Limb (tissue), 2 donors: Measurements from ENCODE around the gene ERN1.

Source experiments
- DNase-seq, 2 donors: peaks; one replicate each; pipeline ENCODE4 v3.0.0-alpha.2; 2016; ENCODE audit errors: extremely low spot score in 2 of 2

The ERN1 gene

GRCh38 chr17:64111831-64112230 lies 18.1 kb downstream of the ERN1 start:
- DNase-seq = no peak

GRCh38 chr17:64110379-64111152 lies 19.4 kb downstream of the ERN1 start:
- no peak for DNase-seq

GRCh38 chr17:64109400-64109799 lies 20.5 kb downstream of the ERN1 start:
- DNase-seq = no peak

DNA sequence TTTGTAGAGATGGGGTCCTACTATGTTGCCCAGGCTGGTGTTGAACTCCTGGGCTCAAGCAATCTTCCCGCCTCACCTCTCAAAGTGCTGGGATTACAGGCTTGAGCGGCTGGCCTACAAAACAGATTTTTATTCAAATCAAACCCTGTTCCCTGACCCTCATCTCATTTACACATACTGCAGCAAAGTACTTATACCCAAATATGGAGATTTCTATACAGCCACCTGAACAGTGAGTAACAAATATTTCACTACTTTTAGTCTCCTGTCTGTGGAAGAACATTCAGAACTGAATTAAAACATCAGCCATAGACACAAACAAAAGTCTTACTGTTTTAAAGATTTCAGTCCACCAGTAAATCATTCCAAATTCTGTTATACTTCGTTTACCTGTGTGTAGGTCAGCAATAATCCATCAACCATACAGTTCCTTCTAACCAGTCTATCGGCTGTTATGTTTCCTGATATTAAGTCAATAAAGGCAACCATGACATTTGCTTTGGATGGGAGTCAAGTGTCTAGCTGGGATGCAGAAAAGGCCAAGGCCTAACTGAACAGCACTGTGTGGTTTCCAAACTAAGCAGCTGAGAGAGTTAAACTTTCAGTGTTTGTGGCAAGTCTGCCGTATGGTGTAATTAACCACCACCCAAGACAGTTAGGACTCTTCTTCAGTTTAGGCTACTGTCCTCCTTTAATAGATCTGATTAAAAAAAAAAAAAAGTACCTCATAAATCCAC lies 22.3 kb downstream of the ERN1 start:
- DNase-seq = no peak

DNA sequence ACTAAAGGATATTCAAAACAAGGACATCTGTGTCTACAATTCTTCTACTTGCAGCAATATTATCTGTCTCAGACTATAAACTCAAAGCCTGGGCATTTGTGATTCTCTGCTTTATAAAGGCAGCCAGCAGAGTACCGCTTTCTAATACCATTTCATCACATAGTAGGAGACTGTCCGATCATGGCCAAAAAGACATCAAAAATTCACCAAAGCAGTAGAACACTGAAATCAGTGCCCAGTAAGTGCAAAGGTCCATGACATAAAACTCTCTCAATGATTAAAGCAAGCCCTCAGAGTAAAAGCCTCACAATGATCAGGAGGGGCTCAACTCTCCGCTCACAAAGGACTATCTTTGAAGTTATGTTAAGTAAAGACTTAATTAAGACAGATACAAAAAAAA lies 23.0 kb downstream of the ERN1 start:
- DNase-seq = no peak

GRCh38 chr17:64103391-64104364 lies 26.3 kb downstream of the ERN1 start:
- no peak for DNase-seq

DNA sequence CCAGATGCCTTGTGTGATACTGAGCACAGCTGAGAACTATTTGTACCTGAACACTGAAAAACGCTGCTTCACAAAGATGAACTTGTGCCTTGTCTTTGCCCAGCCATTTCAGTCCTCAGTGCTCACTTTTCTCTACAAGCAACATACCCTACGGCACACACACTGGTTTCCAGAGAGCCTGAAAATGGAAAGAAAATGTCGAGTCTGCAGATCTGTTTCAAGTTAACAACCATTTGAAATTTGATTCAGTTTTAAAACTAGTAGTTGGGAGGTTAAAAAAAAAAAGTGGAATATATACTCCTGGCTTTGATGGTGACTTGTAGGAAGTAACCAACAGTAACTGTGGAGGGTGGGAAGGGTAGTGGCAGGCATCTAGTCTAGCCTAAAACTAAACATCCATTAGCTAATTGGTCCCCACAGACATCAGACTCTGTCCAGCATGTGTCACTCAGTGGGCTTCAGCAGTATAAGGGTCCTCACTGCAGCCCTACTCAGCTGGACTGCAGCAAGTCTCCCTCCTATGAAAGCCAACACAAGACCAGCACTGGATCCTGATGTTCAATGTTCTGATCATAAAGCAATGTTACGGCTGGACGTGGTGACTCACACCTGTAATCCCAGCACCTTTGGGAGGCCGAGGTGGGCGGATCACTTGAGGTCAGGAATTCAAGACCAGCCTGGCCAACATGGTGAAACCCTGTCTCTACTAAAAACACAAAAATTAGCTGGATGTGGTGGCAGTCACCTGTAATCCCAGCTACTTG lies 27.1 kb downstream of the ERN1 start:
- DNase-seq = no peak

- no peak for DNase-seq
Measured at GRCh38 chr17:64099543-64099942, 30.4 kb downstream of the ERN1 start.

DNA sequence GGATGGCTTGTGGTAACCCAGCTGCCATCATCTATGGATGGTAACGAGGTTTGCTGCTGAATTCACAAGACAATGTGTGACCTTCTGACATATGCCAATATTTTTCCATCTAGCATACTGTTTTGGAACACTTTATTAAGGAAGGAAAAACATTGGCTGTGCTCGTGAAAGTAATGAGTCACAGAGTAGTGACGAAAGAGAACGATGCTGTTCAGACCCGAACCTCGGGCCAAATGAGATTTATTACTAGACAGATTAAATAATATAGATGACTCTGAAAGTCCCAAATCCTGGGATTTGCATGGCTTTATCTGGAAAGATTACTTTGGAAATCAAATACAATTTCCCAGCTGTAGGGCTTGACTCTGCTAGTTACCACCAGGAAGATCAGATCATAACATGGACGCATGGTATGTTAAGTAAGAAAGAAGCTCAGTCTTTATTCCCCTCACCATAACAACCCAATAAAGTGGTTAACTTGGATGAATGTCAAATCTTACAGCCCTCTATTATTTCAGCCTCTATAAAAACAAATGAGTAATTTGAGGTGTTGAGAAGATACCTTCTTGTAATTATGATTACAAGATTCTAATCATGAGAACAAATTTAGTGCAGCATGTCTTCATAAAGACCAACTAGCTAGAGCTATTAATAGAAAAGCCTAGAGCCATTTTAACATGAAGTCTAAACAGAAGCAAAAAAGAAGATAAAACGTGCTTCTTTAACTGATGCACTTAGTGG lies 32.6 kb downstream of the ERN1 start:
- DNase-seq = no peak

- no peak for DNase-seq
Measured at GRCh38 chr17:64096037-64096436, 33.9 kb downstream of the ERN1 start.

DNA sequence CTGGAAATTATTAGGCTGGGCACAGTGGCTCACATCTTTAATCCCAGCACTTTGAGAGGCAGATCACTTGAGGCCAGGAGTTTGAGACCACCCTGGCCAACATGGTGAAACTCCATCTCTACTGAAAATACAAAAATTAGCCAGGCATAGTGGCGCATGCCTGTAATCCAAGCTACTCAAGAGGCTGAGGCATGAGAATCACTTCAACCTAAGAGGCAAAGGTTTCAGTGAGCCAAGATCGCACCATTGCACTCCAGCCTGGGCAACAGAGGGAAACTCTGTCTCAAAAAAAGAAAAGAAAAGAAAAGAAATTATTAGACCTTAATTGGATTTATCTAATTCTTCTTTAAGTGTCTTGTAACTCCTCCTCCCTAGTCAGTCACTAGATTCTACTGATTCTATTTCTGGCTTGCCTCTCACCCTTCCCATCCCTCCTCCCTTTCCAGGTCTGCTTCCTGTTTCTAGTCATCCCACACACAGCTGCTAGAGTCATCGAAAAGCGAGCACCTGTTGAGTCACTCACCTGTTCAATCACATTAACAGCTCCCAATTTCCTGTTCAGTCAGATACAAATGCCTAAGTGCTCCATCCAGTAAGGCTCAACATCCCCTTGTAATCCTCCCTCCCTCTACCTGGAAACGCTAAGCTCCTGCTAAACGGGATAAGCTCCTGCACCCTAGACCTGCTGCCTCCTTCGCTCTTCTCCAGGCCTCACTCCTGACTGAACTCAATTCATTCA lies 34.6 kb downstream of the ERN1 start:
- no peak for DNase-seq

- no peak for DNase-seq
Measured at GRCh38 chr17:64094412-64094811, 35.5 kb downstream of the ERN1 start.

DNA sequence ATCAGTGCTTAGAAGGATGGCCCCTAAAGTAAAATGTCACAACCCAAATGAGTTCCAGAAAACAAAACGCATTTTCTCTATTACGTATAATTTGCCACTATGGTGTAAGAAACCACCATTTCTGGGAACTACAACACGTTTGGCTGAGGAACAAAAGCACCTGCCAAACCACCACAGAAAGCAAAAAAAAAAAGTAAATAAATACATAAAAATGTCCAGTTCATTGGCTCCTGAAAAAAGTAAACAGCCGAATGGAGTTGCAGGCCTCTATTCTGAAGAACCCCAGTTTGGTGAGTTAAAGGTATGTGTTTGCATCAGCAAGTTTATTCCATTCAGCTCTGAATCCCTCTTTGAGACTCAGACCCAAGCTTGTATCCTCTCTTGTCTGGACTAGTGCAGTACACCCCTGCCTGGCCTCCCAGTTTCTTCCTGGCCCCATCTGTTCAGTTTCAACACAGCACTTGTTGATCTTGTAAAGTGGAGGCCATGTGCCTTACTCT lies 36.9 kb downstream of the ERN1 start:
- no peak for DNase-seq

DNA sequence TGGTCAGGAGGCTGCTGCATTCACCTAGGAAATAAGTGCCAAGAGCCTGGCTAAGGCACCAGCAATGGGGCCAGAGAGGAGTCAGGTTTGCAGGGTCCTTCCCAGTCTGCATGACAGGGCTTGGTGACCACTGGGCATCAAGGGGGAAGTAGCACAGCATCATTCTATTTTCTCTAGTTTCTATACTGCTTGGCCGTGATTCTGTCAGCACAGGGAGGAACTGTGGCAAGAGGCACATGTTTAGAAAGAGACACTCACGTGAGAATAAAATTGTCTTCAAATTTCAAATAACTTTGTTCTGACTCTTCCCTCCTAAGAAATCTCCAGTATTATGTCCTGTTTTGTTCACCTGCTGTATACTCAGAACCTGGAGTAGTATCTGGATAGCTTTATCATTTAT lies 37.8 kb downstream of the ERN1 start:
- no peak for DNase-seq

DNA sequence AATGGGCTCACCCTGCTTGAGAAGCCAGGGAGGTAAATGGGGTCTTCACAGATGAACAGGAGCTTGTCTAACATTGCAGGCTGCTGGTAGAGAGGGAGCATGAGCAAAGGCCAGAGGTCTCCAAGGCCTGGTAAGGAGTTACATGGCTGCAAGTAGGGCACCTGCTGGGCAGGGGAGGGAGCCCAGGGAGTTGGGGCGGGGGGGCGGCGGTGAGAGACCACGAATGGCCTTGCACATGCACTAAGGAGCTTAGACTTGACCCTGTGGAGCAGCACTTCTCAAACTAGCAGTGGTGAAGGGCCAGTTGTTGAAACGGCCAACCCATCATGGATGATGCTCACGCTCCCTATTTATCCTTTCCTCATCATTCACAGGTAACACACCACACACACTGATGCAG lies 38.4 kb downstream of the ERN1 start:
- no peak for DNase-seq

DNA sequence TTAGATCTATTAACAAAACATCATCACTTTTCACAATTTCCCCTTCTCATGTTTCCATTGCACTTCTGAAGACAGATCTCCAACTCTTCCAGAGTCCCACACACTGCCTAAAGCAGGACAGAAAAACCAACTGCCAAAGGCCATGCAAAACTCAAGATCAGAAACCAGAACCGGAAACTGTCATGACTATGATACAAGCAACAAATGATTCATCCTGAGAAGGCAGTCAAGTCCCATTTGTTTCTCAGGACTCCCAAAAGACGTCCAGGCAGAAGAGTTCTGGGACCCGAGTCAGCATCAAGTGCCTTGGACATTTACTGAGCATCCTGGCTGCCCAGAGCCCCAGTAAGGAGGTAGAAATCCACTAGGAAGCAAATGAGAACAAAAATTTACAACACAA lies 38.8 kb downstream of the ERN1 start:
- no peak for DNase-seq

DNA sequence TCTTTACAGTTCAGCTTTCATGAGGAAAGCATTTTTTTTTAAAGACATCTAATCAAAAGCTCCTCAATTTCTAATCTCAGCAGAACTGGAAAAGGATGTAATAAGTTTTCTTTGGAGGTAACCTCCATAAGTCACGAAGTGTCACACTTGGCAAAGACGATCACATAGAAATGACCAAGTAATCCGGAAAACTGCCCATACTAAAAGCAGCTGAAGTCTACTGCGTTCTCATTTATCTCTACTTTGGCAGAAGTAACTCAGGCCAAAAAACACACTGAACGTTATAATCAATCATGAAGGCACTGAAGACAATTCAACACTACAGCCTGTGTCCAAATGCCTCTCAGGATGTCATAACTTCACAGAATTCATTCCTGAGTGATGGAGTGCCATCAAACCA lies 39.8 kb downstream of the ERN1 start:
- DNase-seq = no peak

DNA sequence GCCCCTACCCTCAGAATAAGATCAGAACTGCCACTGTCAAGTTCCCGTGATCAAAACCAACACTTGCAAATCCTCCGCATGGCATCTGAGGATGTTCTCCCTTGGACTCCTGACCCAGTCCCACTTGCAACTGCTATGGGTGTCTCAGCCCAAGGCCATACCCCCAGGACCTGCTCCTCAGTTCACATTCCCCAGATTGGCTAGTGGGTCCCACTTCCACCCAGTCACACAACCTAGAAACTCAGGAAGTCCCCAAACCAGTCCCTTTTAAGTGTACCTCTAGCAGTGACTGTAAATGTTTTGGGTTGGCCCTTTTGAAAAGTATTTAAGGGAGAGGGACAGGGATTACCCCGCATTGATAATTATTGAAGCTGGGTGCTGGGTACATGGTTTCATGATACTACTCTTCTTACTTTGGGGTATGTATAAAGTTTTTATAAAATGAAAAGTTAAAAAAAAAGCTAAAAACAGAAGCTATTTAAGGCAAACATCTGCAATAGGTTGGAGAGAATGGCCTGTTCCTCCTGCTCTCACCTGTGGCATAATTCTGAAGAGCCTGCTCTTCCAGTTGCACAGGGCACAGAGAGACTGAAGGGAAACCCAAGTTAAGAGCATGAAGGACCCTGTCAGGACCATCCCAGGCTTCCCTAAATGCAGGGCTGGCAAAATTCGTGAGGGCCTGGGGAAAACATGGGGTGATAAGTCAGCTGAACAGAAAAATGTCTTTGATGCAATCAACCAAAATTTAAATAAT lies 42.5 kb downstream of the ERN1 start:
- no peak for DNase-seq

- no peak for DNase-seq
Measured at GRCh38 chr17:64085650-64086005, 44.3 kb downstream of the ERN1 start.
